AG04450 (cell line): ENCODE measurements around the gene EIF4G3. TPM values are rescaled to one million over a fixed set of nuclear protein-coding genes. Genes with fewer than 3 reads are reported as not detected.

ENCODE experiments used
- CTCF ChIA-PET: fragments of 300-600, 350-600 bp; formaldehyde crosslinking; extraction: SDS; loops from one replicate; lab custom pipeline; 2022; ENCODE audit warnings: antibody characterized with exemption, inconsistent platforms; lab: Charles Lee
- POLR2A ChIA-PET: fragments of 350-600 bp; formaldehyde crosslinking; extraction: SDS; loops from one replicate; lab custom pipeline; 2021; ENCODE audit warnings: antibody characterized with exemption, inconsistent platforms; lab: Yijun Ruan, JAX
- DNase-seq: peaks from one replicate; pipeline ENCODE4 v3.0.0-alpha.2; 2011; ENCODE audit warnings: low read depth, low spot score
- H3K27ac ChIP-seq: one replicate; pipeline ENCODE4 v1.5.1; 2012; ENCODE audit warnings: low read depth, low read length, control low read depth
- H3K27me3 ChIP-seq: one replicate; pipeline ENCODE4 v1.6.0; 2012; ENCODE audit warnings: low read length; ENCODE audit not compliant: control insufficient read depth, insufficient read depth
- H3K4me3 ChIP-seq: 2 replicates; pipeline ENCODE4 v1.5.1; 2011; ENCODE audit warnings: mild to moderate bottlenecking, low read depth, low read length, control low read depth
- H3K9me3 ChIP-seq: 2 replicates; pipeline ENCODE4 v1.5.1; 2012; ENCODE audit warnings: low read length; ENCODE audit not compliant: control insufficient read depth, insufficient read depth
- polyA plus RNA-seq: library from polyadenylated mRNA; depleted of rRNA; stranded (reverse); fragments of >200 nt; gene quantifications from 2 replicates; pipeline ENCODE4 v1.2.3, GENCODE V29; 2011
- TF ChIP-seq, protein P1 (sequence below): IDR thresholded peaks from 2 replicates; pipeline ENCODE4 v1.5.1; 2011; ENCODE audit warnings: low read depth, low read length, control low read depth, inconsistent platforms

Gene EIF4G3
- polyA plus RNA-seq, 1 experiment, result 74.9 TPM

DNA sequence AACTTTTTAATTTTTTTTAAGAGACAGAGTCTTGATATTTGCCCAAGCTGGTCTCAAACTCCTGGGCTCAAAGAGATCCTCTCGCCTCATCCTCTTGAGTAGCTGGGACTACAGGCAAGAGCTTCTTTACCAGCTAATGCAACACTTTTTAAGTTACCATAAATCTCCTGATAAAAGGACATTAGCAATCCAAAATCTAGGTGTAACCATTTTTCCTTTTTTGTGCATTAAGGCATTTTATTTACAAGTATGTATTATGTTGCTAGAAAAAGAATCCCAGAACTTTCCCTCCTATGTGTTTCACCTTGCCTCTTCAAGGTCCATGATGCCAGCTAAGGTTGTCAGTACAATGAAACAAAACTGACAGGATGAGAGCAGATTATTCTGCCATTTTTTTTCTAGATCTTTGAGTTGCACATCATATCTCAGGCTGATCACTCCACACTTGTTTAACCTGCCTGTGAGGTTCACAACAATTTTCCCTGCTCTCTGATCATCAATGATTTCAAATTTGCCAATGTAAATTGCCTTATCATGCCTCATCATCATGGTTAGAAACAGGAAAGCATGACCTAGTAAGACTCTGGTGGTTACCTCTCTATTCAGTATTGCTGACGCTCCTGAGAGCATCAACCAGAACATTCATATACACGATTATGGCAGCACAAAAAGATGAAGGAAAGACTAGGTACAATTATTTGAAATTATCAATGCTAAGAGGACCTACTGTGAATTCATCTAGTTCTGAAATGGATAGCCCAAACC is 173.2 kb downstream of the EIF4G3 start:
- H3K4me3 ChIP-seq, result no peak overlapping the region
- H3K27ac ChIP-seq, result no peak overlapping the region
- no peak for DNase-seq
- no peaks in the 10 kb centered on the region for H3K9me3 ChIP-seq
- POLR2A ChIA-PET, result interaction anchor here (0.6 kb wide), 1 partner anchor 78 kb away, joined by 4 read pairs; no protein-coding TSS in a partner anchor
- CTCF ChIA-PET, result interaction anchor here (0.6 kb wide), 2 partner anchors 17 to 246 kb away, joined by 3 read pairs; no protein-coding TSS in a partner anchor
- no peaks in the 10 kb centered on the region for H3K27me3 ChIP-seq
- TF ChIP-seq, protein P1, sequence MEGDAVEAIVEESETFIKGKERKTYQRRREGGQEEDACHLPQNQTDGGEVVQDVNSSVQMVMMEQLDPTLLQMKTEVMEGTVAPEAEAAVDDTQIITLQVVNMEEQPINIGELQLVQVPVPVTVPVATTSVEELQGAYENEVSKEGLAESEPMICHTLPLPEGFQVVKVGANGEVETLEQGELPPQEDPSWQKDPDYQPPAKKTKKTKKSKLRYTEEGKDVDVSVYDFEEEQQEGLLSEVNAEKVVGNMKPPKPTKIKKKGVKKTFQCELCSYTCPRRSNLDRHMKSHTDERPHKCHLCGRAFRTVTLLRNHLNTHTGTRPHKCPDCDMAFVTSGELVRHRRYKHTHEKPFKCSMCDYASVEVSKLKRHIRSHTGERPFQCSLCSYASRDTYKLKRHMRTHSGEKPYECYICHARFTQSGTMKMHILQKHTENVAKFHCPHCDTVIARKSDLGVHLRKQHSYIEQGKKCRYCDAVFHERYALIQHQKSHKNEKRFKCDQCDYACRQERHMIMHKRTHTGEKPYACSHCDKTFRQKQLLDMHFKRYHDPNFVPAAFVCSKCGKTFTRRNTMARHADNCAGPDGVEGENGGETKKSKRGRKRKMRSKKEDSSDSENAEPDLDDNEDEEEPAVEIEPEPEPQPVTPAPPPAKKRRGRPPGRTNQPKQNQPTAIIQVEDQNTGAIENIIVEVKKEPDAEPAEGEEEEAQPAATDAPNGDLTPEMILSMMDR, result no peak

DNA sequence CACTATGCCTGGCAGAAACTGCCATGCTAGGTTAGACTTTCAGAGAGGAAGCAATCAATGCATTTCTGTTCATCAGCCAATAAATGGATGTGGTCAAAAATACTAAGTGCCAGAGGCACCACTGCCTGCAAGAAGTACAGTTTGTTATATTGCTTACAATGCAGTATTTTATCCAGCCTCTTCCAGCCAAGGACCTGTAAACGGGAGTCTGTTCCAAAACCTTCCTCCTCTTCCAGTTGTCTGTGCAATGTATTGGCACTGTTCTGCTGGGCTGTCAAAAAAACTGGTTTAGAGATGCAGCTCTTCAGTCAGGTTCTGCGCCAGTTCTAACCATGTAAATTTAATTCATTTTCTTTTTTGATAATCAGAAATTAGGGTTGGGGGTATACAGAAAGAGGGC is 175.7 kb downstream of the EIF4G3 start:
- TF ChIP-seq, protein P1, result no peak
- Histone ChIP-seq H3K27ac (no peak overlapping the region), H3K27me3 (no peaks in the 10 kb centered on the region), H3K9me3 (no peaks in the 10 kb centered on the region), H3K4me3 (no peak overlapping the region)
- ChIA-PET POLR2A (no interaction called here), CTCF (interaction anchor here (1.1 kb wide), 1 partner anchor 194 kb away, joined by 4 read pairs; no protein-coding TSS in a partner anchor)
- no peak for DNase-seq

DNA sequence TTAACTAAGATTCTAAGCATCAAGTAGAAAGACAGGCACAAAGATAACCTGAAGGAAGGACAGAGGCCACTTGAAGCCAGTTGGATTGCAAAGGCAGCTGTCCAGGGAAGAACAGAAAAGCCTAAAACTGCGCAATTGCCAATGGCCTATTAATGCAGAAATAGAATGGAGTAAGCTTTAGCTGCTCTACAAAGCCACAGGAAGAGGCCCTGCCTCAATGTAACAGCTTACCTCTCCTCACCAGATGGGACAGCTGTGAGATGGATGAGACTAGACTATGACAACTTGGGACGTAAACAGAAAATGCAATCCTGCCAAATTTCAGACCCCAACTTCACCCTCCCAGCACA is 176.5 kb downstream of the EIF4G3 start:
- TF ChIP-seq, protein P1, result no peak
- no peaks in the 10 kb centered on the region for H3K9me3 ChIP-seq
- ChIA-PET POLR2A (no interaction called here), CTCF (interaction anchor here (1.0 to 1.2 kb wide), 2 partner anchors 13 to 195 kb away, joined by 3 read pairs; no protein-coding TSS in a partner anchor)
- no peak overlapping the region for H3K4me3 ChIP-seq
- H3K27ac ChIP-seq, result no peak overlapping the region
- H3K27me3 ChIP-seq, result no peaks in the 10 kb centered on the region
- no peak for DNase-seq

DNA sequence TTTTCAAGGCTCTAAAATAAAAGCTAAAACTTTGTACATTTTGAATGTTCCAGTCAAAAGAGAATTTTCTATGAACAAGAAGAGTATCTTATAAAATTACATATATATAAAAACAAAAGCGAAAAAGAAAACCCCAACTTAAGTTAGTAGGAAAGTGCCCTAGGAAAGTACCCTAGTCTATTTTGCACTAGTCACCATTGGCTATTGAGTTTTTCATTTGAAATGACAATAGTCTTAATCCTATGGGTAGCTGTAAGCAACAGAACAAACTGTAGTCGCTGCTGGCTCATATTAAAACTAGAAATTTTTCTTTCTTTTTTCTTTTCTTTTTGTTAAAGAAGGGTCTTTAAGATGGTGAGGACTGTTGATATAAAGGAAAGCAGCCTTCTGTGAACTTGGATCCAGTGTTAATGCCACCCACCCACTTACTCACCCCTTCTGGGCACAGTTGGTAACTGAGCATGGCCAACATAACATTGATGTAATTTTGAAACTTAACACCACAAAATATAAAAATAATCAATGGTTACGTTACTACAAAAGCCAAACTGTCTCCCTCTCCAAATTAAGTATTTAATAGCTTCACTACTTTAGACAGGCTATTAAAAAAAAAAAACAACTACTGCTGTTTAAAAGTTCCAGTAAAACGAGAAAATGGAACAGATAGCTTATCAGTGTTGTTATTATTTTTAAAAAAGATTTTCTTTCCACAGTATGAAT is 177.0 kb downstream of the EIF4G3 start:
- Histone ChIP-seq H3K4me3 (no peak overlapping the region), H3K27me3 (no peaks in the 10 kb centered on the region), H3K27ac (no peak overlapping the region), H3K9me3 (no peaks in the 10 kb centered on the region)
- CTCF ChIA-PET, result interaction anchor here (1.0 to 1.2 kb wide), 2 partner anchors 13 to 196 kb away, joined by 3 read pairs; no protein-coding TSS in a partner anchor
- POLR2A ChIA-PET, result no interaction called here
- no peak for DNase-seq
- TF ChIP-seq, protein P1, result no peak

DNA sequence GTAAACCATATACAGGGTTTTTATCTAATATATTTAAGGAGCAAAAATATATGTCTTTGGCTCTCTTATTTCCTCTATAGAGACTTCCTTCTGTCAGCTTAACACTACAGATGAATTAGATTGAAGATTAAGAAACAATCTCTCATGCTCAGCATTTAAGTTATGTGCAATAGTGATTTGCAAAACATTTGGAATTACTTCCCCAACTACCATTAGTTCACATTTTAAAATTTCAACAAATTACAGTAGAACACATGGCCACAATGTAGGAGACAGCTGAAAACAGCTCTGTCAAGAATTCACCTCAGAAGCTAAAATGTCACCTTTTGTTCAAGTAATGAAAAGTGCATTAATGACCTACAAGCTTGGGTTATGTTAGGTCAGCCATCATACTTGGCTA is 177.9 kb downstream of the EIF4G3 start:
- Histone ChIP-seq H3K27me3 (no peaks in the 10 kb centered on the region), H3K27ac (no peak overlapping the region), H3K4me3 (no peak overlapping the region), H3K9me3 (no peaks in the 10 kb centered on the region)
- DNase-seq, result no peak
- ChIA-PET CTCF (interaction anchor here (1.2 kb wide), 1 partner anchor 12 kb away, joined by 3 read pairs; no protein-coding TSS in a partner anchor), POLR2A (no interaction called here)
- TF ChIP-seq, protein P1, result no peak
